ENCODE results near the gene HLA-DQA1. TPM values are rescaled to one million over a fixed set of nuclear protein-coding genes. Genes with fewer than 3 reads are reported as not detected.

Gene HLA-DQA1
- 0.79 and 1.6 TPM in 2 replicates for total RNA-seq (2014; rRNA removed; shearing (Covaris generic))
- total RNA-seq (2022): 31.2 and 32.3 TPM in 2 replicates
- Bru-seq, nascent RNA: percentile 62 among the genes with signal in this experiment
- BruChase-seq, experiment 1, labeled RNA remaining after a 6-hour chase: percentile 83 among the genes with signal in this experiment
- percentile 60 among the genes with signal in this experiment for BruChase-seq, experiment 2, labeled RNA remaining after a 2-hour chase
- long read RNA-seq, transcript HLA-DQA1-201 (5 exons, 1,591 nt): major isoform, 21 of 34 reads
- long read RNA-seq, transcript HLA-DQA1-203 (5 exons, 1,206 nt): minor isoform, 7 of 34 reads
- long read RNA-seq, partial matches to known transcripts: 1 of 34 reads
- long read RNA-seq, other reads (novel, unspliced or antisense): 5 of 34 reads

- Histone ChIP-seq H3K9me2 (ENCODE audit: insufficient read depth, low read length) (no peaks in the 10 kb centered on the region), H4K20me1 (ENCODE audit: insufficient read depth, low read length) (no peaks in the 10 kb centered on the region), H3K36me3 (ENCODE audit: insufficient read depth, low read length) (no peaks in the 10 kb centered on the region), H3K4me3 (ENCODE audit: low read depth, low read length, poor library complexity, severe bottlenecking) (no peak within 1 kb of the TSS), H3K79me2 (ENCODE audit: insufficient read depth, low read depth, low read length) (no peaks in the 10 kb centered on the region), H3K27ac (ENCODE audit: low read depth, low read length, poor library complexity, severe bottlenecking) (no peak within 1 kb of the TSS), H3K4me1 (ENCODE audit: insufficient read depth, low read length, poor library complexity, severe bottlenecking) (peaks cover 41% of the 10 kb centered on the region), H3K4me2 (ENCODE audit: low read length) (peak within 1 kb of the TSS; percentile 32), H3K9me3 (ENCODE audit: low read length) (no peaks in the 10 kb centered on the region), H2AFZ (ENCODE audit: low read length) (peak within 1 kb of the TSS; percentile 50; the same call in 1 of the 2 replicates)
- peak; percentile 32 for DNase-seq (ENCODE audit: low spot score)
- BruUV-seq (replicated peaks): TSS peak; percentile 97
- intact Hi-C loops (cut with micrococcal nuclease; ENCODE audit: unreplicated experiment): no loop called here
- TF ChIP-seq, protein P1, sequence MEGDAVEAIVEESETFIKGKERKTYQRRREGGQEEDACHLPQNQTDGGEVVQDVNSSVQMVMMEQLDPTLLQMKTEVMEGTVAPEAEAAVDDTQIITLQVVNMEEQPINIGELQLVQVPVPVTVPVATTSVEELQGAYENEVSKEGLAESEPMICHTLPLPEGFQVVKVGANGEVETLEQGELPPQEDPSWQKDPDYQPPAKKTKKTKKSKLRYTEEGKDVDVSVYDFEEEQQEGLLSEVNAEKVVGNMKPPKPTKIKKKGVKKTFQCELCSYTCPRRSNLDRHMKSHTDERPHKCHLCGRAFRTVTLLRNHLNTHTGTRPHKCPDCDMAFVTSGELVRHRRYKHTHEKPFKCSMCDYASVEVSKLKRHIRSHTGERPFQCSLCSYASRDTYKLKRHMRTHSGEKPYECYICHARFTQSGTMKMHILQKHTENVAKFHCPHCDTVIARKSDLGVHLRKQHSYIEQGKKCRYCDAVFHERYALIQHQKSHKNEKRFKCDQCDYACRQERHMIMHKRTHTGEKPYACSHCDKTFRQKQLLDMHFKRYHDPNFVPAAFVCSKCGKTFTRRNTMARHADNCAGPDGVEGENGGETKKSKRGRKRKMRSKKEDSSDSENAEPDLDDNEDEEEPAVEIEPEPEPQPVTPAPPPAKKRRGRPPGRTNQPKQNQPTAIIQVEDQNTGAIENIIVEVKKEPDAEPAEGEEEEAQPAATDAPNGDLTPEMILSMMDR (conservative IDR thresholded peaks at IDR 0.05; ENCODE audit: low read length): no peak
- TF ChIP-seq EZH2phosphoT487 (IDR thresholded peaks at IDR 0.05; ENCODE audit: borderline replicate concordance, low read depth, low read length): no peak
- ChIA-PET POLR2A (interaction anchor here (1.0 kb wide), 1 partner anchor 234 kb away, joined by 3 read pairs; no protein-coding TSS in a partner anchor), CTCF (ENCODE audit: unreplicated experiment) (no interaction called here)
Observed at GRCh38 chr6:32637219-32637880, at the start of gene HLA-DQA1. Gene HLA-DQA1 (plus strand): TSS chr6:32637406. CDS start chr6:32637459, 53 bp downstream.

DNA sequence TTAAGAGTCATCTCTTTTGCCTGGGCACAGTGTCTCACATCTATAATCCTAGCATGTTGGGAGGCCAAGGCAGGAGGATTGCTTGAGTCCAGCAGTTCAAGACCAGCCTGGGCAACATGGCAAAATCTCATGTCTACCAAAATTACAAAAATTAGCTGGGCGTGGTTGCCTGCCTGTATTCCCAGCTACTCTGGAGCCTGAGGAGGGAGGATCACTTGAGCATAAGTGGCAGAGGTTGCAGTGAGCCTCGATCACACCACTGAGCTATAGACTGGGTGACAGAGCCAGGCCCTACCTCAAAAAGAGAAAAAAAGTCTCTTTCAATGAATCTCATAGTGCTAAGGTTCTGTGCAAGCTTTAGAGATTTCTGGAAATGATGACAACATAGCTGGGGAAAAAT is 49.0 kb upstream of the HLA-DQA1 start:
- H3K9me2 ChIP-seq (ENCODE audit: insufficient read depth, low read length): no peaks in the 10 kb centered on the region
- no peak for TF ChIP-seq EZH2phosphoT487 (IDR thresholded peaks at IDR 0.05; ENCODE audit: borderline replicate concordance, low read depth, low read length)
- TF ChIP-seq, protein P1 (conservative IDR thresholded peaks at IDR 0.05; ENCODE audit: low read length): no peak
- CTCF ChIA-PET (ENCODE audit: unreplicated experiment): no interaction called here
- H2AFZ ChIP-seq (ENCODE audit: low read length): no peak overlapping the region
- no peaks in the 10 kb centered on the region for H3K9me3 ChIP-seq (ENCODE audit: low read length)
- intact Hi-C loops (cut with micrococcal nuclease; ENCODE audit: unreplicated experiment): loop anchor here (2.0 kb wide), 1 partner anchor 59 kb away; no protein-coding TSS in a partner anchor
- H3K27ac ChIP-seq (ENCODE audit: low read depth, low read length, poor library complexity, severe bottlenecking): no peak overlapping the region
- H3K4me2 ChIP-seq (ENCODE audit: low read length): peak overlapping the region; percentile 70
- peaks cover 35% of the 10 kb centered on the region for H3K79me2 ChIP-seq (ENCODE audit: insufficient read depth, low read depth, low read length)
- BruUV-seq (replicated peaks): no TSS peak
- H3K4me1 ChIP-seq (ENCODE audit: insufficient read depth, low read length, poor library complexity, severe bottlenecking): peaks cover 23% of the 10 kb centered on the region
- peak overlapping the region; percentile 68 for H3K4me3 ChIP-seq (ENCODE audit: low read depth, low read length, poor library complexity, severe bottlenecking)
- no peaks in the 10 kb centered on the region; the same call in 1 of the 2 replicates for H3K36me3 ChIP-seq (ENCODE audit: insufficient read depth, low read length)
- no peaks in the 10 kb centered on the region for H4K20me1 ChIP-seq (ENCODE audit: insufficient read depth, low read length)
- POLR2A ChIA-PET: interaction anchor here (0.7 to 1.5 kb wide), 4 partner anchors 9 to 149 kb away, joined by 3 to 4 read pairs (median 4); partner anchors contain the start of gene HLA-DRB5
- DNase-seq (ENCODE audit: low spot score): no peak

Measured in OCI-LY7 (cell line).